GM12878 (cell line): Measurements from ENCODE around the gene P3H2. TPM values are rescaled to one million over a fixed set of nuclear protein-coding genes. Genes with fewer than 3 reads are reported as not detected.

Experiments
- ATAC-seq: fragments of 200-7000 bp; cut with Tn5 transposase; 3 replicates; pipeline ENCODE4 v1.9.1; 2020; ENCODE audit warnings: mild to moderate bottlenecking, moderate library complexity
- BruUV-seq: library from RNA; stranded (reverse); fragments of 400-500 nt; replicated peaks from 2 replicates; lab custom pipeline; 2021; lab: Mats Ljungman, UMichigan
- CTCF ChIA-PET: fragments of 300-600 bp; sonication (Branson Sonifier 250); formaldehyde crosslinking; extraction: SDS; loops from one replicate; lab custom pipeline; 2021; ENCODE audit warnings: inconsistent platforms; lab: Yijun Ruan, JAX
- POLR2A ChIA-PET: fragments of 350-600 bp; formaldehyde crosslinking; extraction: SDS; loops from one replicate; lab custom pipeline; 2021; ENCODE audit warnings: inconsistent platforms; lab: Charles Lee
- RAD21 ChIA-PET: fragments of 300-600 bp; sonication (Branson Sonifier 250); formaldehyde crosslinking; loops from one replicate; lab custom pipeline; 2023; ENCODE audit warnings: antibody characterized with exemption; ENCODE audit not compliant: unreplicated experiment; lab: Charles Lee
- SMC1A ChIA-PET: fragments of 300-600 bp; sonication (Branson Sonifier 250); formaldehyde crosslinking; loops from one replicate; lab custom pipeline; 2023; ENCODE audit not compliant: unreplicated experiment, uncharacterized antibody; lab: Charles Lee
- DNase-seq: peaks from one replicate; pipeline ENCODE4 v3.0.0-alpha.2; 2011; ENCODE audit warnings: low read depth, low spot score
- FAIRE-seq: peaks from 3 replicates; lab custom pipeline; 2011; peaks lifted over from hg19 to GRCh38; lab: Jason Lieb, UNC
- H2AFZ ChIP-seq: 2 replicates; pipeline ENCODE4 v1.6.0; 2011; ENCODE audit warnings: low read depth, low read length, control low read depth; ENCODE audit not compliant: control insufficient read depth
- H3K27ac ChIP-seq: 2 replicates; pipeline ENCODE4 v1.5.1; 2011; ENCODE audit warnings: control low read depth; ENCODE audit not compliant: control insufficient read depth, insufficient read depth
- H3K27me3 ChIP-seq, 2 experiments: replicated peaks in 1 of 2; 2 replicates each; pipeline versions ENCODE4 v1.6.0 to v1.6.1; 2011; ENCODE audit warnings: low read length in 1 of 2; ENCODE audit not compliant: control insufficient read depth in 2 of 2, insufficient read depth in 2 of 2
- H3K36me3 ChIP-seq, 2 experiments: 2 replicates each; pipeline ENCODE4 v1.5.1; 2011; ENCODE audit warnings: low read length in 1 of 2; ENCODE audit not compliant: control insufficient read depth in 2 of 2, insufficient read depth in 2 of 2
- H3K4me1 ChIP-seq: 2 replicates; pipeline ENCODE4 v1.6.1; 2011; ENCODE audit warnings: mild to moderate bottlenecking, low read length, moderate library complexity, mixed read lengths; ENCODE audit not compliant: control insufficient read depth, insufficient read depth
- H3K4me2 ChIP-seq: 2 replicates; pipeline ENCODE4 v1.6.0; 2011; ENCODE audit warnings: control low read depth; ENCODE audit not compliant: control insufficient read depth, insufficient read depth
- H3K4me3 ChIP-seq: fragments of 200-600 bp; sonication (generic); 2 replicates; pipeline ENCODE4 v1.5.1; 2016
- H3K79me2 ChIP-seq: 2 replicates; pipeline ENCODE4 v1.6.0; 2011; ENCODE audit warnings: low read length; ENCODE audit not compliant: control insufficient read depth, insufficient read depth
- H3K9ac ChIP-seq: 2 replicates; pipeline ENCODE4 v1.8.0; 2011; ENCODE audit warnings: low read length, control low read depth, mixed read lengths; ENCODE audit not compliant: control insufficient read depth, insufficient read depth
- H3K9me3 ChIP-seq: replicated peaks from 3 replicates; pipeline ENCODE4 v1.5.1; 2011; ENCODE audit warnings: mild to moderate bottlenecking, low read length; ENCODE audit not compliant: control insufficient read depth, insufficient read depth
- H4K20me1 ChIP-seq: 2 replicates; pipeline ENCODE4 v1.6.0; 2011; ENCODE audit not compliant: control insufficient read depth, insufficient read depth
- EP300 ChIP-seq, 2 experiments: fragments of 150-350 bp in 1 of 2; IDR thresholded peaks; 2 replicates each; pipeline ENCODE4 v1.6.1; 2011 to 2012; ENCODE audit warnings: low read depth in 2 of 2, low read length in 2 of 2, borderline replicate concordance in 1 of 2, improper control_type of control experiment in 1 of 2, inconsistent platforms in 1 of 2; ENCODE audit not compliant: control insufficient read depth in 1 of 2
- GATAD2B ChIP-seq: fragments of 450-650 bp; conservative IDR thresholded peaks from 2 replicates; pipeline ENCODE4 v1.6.1; 2017; ENCODE audit warnings: low read depth, mild to moderate bottlenecking, moderate library complexity
- MEF2A ChIP-seq: IDR thresholded peaks from 2 replicates; pipeline ENCODE4 v1.6.1; 2011; ENCODE audit warnings: low read depth, mild to moderate bottlenecking, low read length, moderate library complexity; ENCODE audit not compliant: insufficient read depth
- NR2C1 ChIP-seq: fragments of 450-650 bp; IDR thresholded peaks from 2 replicates; pipeline ENCODE4 v1.6.1; 2017; ENCODE audit warnings: antibody characterized with exemption, mild to moderate bottlenecking, moderate library complexity
- SIN3A ChIP-seq: IDR thresholded peaks from 2 replicates; pipeline ENCODE4 v1.6.1; 2012; ENCODE audit warnings: low read depth, low read length, improper control_type of control experiment
- SP1 ChIP-seq: IDR thresholded peaks from one replicate; pipeline ENCODE4 v1.6.1; 2011; ENCODE audit warnings: low read depth, low read length
- SUPT20H ChIP-seq: IDR thresholded peaks from 2 replicates; pipeline ENCODE4 v1.6.1; 2011; ENCODE audit warnings: low read depth, mild to moderate bottlenecking, low read length, moderate library complexity, borderline replicate concordance; ENCODE audit not compliant: control insufficient read depth
- YBX1 ChIP-seq: fragments of 450-650 bp; IDR thresholded peaks from 2 replicates; pipeline ENCODE4 v1.6.1; 2016; ENCODE audit warnings: antibody characterized with exemption
- ZNF592 ChIP-seq: fragments of 450-650 bp; IDR thresholded peaks from 2 replicates; pipeline ENCODE4 v1.6.1; 2017; ENCODE audit warnings: mild to moderate bottlenecking, moderate library complexity
- ZNF622 ChIP-seq: fragments of 450-650 bp; IDR thresholded peaks from 2 replicates; pipeline ENCODE4 v1.6.1; 2017; ENCODE audit warnings: mild to moderate bottlenecking, inconsistent platforms
- WGBS: methylation state at CpG from one replicate; pipeline ENCODE4 v1.1.6; 2016; ENCODE audit warnings: low lambda C conversion rate; ENCODE audit not compliant: insufficient replicate concordance, insufficient coverage; ENCODE audit errors: missing lambda C conversion rate; 5-methylcytosine and 5-hydroxymethylcytosine counted together
- in situ Hi-C: fragments of 300-500 bp; cut with MboI; formaldehyde crosslinking; loops from 9 replicates; pipeline ENCODE4 v1.14.3; 2018; ENCODE audit warnings: mixed read lengths
- intact Hi-C: fragments of 100-400 bp; cut with micrococcal nuclease; formaldehyde crosslinking; loops from one replicate; pipeline ENCODE4 v1.14.2; 2022; ENCODE audit not compliant: unreplicated experiment
- polyA plus RNA-seq, 11 experiments: library from polyadenylated mRNA; depleted of rRNA in 4 of 11; unstranded in 6 of 11; stranded (reverse) in 5 of 11; fragments of >200 nt; fragmentation: Nextera tagmentation in 4 of 11; fragmentation: Illumina TruSeq in 1 of 11; extraction: Ambion mirVana in 4 of 11; extraction: Trizol in 1 of 11; gene quantifications; 1 replicate in 1 of 11; 2 replicates in 10 of 11; pipeline versions ENCODE4 v1.2.1 to v1.2.3, GENCODE V29; 2011 to 2016; ENCODE audit warnings: inconsistent platforms in 2 of 11, missing spikeins in 2 of 11, low read depth in 1 of 11
- total RNA-seq, 4 experiments: library from RNA; depleted of rRNA in 3 of 4; stranded (reverse); fragments of >200 nt in 3 of 4; fragmentation: Illumina TruSeq in 1 of 4; extraction: Trizol in 1 of 4; gene quantifications; 2 replicates each; pipeline versions ENCODE4 v1.2.1 to v1.2.3, GENCODE V29; 2013 to 2021
- TF ChIP-seq, protein P1 (sequence below): IDR thresholded peaks from 2 replicates; pipeline ENCODE4 v1.6.1; 2011; ENCODE audit warnings: mild to moderate bottlenecking, low read depth, low read length, moderate library complexity; ENCODE audit not compliant: insufficient replicate concordance
- TF ChIP-seq, protein P2 (sequence below): fragments of 450-650 bp; IDR thresholded peaks from 2 replicates; pipeline ENCODE4 v1.6.1; 2017; ENCODE audit warnings: low read depth, mild to moderate bottlenecking, moderate library complexity

P3H2 gene
- total and polyA plus RNA-seq, 10 of the 15 experiments (the other 5 are each of a cell fraction or from before 2014, with no cell fraction given) = 27.0 to 97.6 (median 83.2) TPM

DNA sequence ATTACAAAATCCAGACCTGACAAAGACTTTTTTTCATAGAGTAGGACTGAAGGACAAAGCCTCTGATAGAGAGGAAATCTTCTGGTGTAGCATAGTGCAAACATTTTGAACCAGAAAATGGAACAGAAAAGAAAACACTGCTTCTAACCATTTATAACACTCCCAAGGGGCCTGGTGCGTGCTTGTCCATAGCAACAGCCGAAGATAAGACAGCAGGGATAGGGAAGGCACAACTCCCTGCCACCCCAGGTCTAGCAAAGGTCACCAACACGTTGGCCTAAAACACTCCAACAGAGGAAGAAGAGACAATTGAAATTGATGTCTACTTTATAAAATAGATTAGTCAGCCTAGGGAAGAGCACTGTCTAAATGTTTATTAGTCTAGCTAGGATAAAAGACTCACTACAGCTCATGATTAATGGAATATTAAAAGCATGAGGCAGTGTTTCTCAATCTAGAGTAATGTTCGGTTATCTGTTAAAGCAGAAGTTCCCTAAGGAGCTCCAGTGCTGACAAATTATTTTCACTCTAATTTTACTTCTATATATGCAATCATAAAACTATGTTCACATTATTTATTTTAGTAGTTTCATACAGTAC lies 145.2 kb downstream of the P3H2 start:
- Histone ChIP-seq H3K4me2 (no peak overlapping the region), H3K27ac (no peak overlapping the region), H3K9ac (no peak overlapping the region), H3K9me3 (no peaks in the 10 kb centered on the region), H4K20me1 (no peaks in the 10 kb centered on the region), H3K36me3 (no peaks in the 10 kb centered on the region), H3K79me2 (no peaks in the 10 kb centered on the region), H3K4me3 (no peak overlapping the region), H3K27me3 (peaks cover 0 to 2% of the 10 kb centered on the region in 2 experiments; a peak in 1 of 4 replicates), H3K4me1 (no peaks in the 10 kb centered on the region), H2AFZ (no peak overlapping the region)
- no peak for ATAC-seq
- FAIRE-seq = no peak
- TF ChIP-seq ZNF622 (no peak), MEF2A (no peak), EP300 (IDR thresholded peaks at IDR 0.05; ENCODE audit: borderline replicate concordance in 1 of 2, control insufficient read depth in 1 of 2, low read depth in 2 of 2, low read length in 2 of 2) (no peak), NR2C1 (no peak), GATAD2B (no peak), YBX1 (no peak), SP1 (no peak), SIN3A (no peak), SUPT20H (no peak), ZNF592 (no peak)
- TF ChIP-seq, protein P1, sequence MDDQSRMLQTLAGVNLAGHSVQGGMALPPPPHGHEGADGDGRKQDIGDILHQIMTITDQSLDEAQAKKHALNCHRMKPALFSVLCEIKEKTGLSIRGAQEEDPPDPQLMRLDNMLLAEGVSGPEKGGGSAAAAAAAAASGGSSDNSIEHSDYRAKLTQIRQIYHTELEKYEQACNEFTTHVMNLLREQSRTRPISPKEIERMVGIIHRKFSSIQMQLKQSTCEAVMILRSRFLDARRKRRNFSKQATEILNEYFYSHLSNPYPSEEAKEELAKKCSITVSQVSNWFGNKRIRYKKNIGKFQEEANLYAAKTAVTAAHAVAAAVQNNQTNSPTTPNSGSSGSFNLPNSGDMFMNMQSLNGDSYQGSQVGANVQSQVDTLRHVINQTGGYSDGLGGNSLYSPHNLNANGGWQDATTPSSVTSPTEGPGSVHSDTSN = no peak
- TF ChIP-seq, protein P2, sequence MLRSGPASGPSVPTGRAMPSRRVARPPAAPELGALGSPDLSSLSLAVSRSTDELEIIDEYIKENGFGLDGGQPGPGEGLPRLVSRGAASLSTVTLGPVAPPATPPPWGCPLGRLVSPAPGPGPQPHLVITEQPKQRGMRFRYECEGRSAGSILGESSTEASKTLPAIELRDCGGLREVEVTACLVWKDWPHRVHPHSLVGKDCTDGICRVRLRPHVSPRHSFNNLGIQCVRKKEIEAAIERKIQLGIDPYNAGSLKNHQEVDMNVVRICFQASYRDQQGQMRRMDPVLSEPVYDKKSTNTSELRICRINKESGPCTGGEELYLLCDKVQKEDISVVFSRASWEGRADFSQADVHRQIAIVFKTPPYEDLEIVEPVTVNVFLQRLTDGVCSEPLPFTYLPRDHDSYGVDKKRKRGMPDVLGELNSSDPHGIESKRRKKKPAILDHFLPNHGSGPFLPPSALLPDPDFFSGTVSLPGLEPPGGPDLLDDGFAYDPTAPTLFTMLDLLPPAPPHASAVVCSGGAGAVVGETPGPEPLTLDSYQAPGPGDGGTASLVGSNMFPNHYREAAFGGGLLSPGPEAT = no peak
- DNase-seq = no peak
- ChIA-PET POLR2A (no interaction called here), CTCF (interaction anchor here (0.6 to 1.4 kb wide), 4 partner anchors 8 to 543 kb away, joined by 3 to 4 read pairs (median 4); no protein-coding TSS in a partner anchor), SMC1A (interaction anchor here (0.6 to 1.2 kb wide), 3 partner anchors 9 to 341 kb away, joined by 3 read pairs; no protein-coding TSS in a partner anchor), RAD21 (interaction anchor here (1.0 kb wide), 1 partner anchor 14 kb away, joined by 3 read pairs; no protein-coding TSS in a partner anchor)
- WGBS = 36% methylated on average over 4 of the region's 4 CpGs
- intact Hi-C loops = no loop called here
- no TSS peak for BruUV-seq
- in situ Hi-C loops = no loop called here
